GM12878 (cell line): ENCODE results near the gene NAXE. TPM values are rescaled to one million over a fixed set of nuclear protein-coding genes. Genes with fewer than 3 reads are reported as not detected.
"Not testable (repeated sequence)": the region's sequence is repeated elsewhere in the genome, so short reads cannot be mapped to it uniquely, and the experiment has no call there.

Source experiments
- ATAC-seq: fragments of 200-7000 bp; cut with Tn5 transposase; 3 replicates; pipeline ENCODE4 v1.9.1; 2020; ENCODE audit warnings: mild to moderate bottlenecking, moderate library complexity
- BruUV-seq: library from RNA; stranded (reverse); fragments of 400-500 nt; replicated peaks from 2 replicates; lab custom pipeline; 2021; lab: Mats Ljungman, UMichigan
- CTCF ChIA-PET: fragments of 300-600 bp; sonication (Branson Sonifier 250); formaldehyde crosslinking; extraction: SDS; loops from one replicate; lab custom pipeline; 2021; ENCODE audit warnings: inconsistent platforms; lab: Yijun Ruan, JAX
- POLR2A ChIA-PET: fragments of 350-600 bp; formaldehyde crosslinking; extraction: SDS; loops from one replicate; lab custom pipeline; 2021; ENCODE audit warnings: inconsistent platforms; lab: Charles Lee
- RAD21 ChIA-PET: fragments of 300-600 bp; sonication (Branson Sonifier 250); formaldehyde crosslinking; loops from one replicate; lab custom pipeline; 2023; ENCODE audit warnings: antibody characterized with exemption; ENCODE audit not compliant: unreplicated experiment; lab: Charles Lee
- SMC1A ChIA-PET: fragments of 300-600 bp; sonication (Branson Sonifier 250); formaldehyde crosslinking; loops from one replicate; lab custom pipeline; 2023; ENCODE audit not compliant: unreplicated experiment, uncharacterized antibody; lab: Charles Lee
- DNase-seq: peaks from one replicate; pipeline ENCODE4 v3.0.0-alpha.2; 2011; ENCODE audit warnings: low read depth, low spot score
- FAIRE-seq: peaks from 3 replicates; lab custom pipeline; 2011; peaks lifted over from hg19 to GRCh38; lab: Jason Lieb, UNC
- H2AFZ ChIP-seq: 2 replicates; pipeline ENCODE4 v1.6.0; 2011; ENCODE audit warnings: low read depth, low read length, control low read depth; ENCODE audit not compliant: control insufficient read depth
- H3K27ac ChIP-seq: 2 replicates; pipeline ENCODE4 v1.5.1; 2011; ENCODE audit warnings: control low read depth; ENCODE audit not compliant: control insufficient read depth, insufficient read depth
- H3K27me3 ChIP-seq, 2 experiments: replicated peaks in 1 of 2; 2 replicates each; pipeline versions ENCODE4 v1.6.0 to v1.6.1; 2011; ENCODE audit warnings: low read length in 1 of 2; ENCODE audit not compliant: control insufficient read depth in 2 of 2, insufficient read depth in 2 of 2
- H3K36me3 ChIP-seq, 2 experiments: 2 replicates each; pipeline ENCODE4 v1.5.1; 2011; ENCODE audit warnings: low read length in 1 of 2; ENCODE audit not compliant: control insufficient read depth in 2 of 2, insufficient read depth in 2 of 2
- H3K4me1 ChIP-seq: 2 replicates; pipeline ENCODE4 v1.6.1; 2011; ENCODE audit warnings: mild to moderate bottlenecking, low read length, moderate library complexity, mixed read lengths; ENCODE audit not compliant: control insufficient read depth, insufficient read depth
- H3K4me2 ChIP-seq: 2 replicates; pipeline ENCODE4 v1.6.0; 2011; ENCODE audit warnings: control low read depth; ENCODE audit not compliant: control insufficient read depth, insufficient read depth
- H3K4me3 ChIP-seq: fragments of 200-600 bp; sonication (generic); 2 replicates; pipeline ENCODE4 v1.5.1; 2016
- H3K79me2 ChIP-seq: 2 replicates; pipeline ENCODE4 v1.6.0; 2011; ENCODE audit warnings: low read length; ENCODE audit not compliant: control insufficient read depth, insufficient read depth
- H3K9ac ChIP-seq: 2 replicates; pipeline ENCODE4 v1.8.0; 2011; ENCODE audit warnings: low read length, control low read depth, mixed read lengths; ENCODE audit not compliant: control insufficient read depth, insufficient read depth
- H3K9me3 ChIP-seq: replicated peaks from 3 replicates; pipeline ENCODE4 v1.5.1; 2011; ENCODE audit warnings: mild to moderate bottlenecking, low read length; ENCODE audit not compliant: control insufficient read depth, insufficient read depth
- H4K20me1 ChIP-seq: 2 replicates; pipeline ENCODE4 v1.6.0; 2011; ENCODE audit not compliant: control insufficient read depth, insufficient read depth
- CTCF ChIP-seq, 3 experiments: IDR thresholded peaks in 2 of 3; conservative IDR thresholded peaks in 1 of 3; 2 replicates each; pipeline ENCODE4 v1.5.1; 2011; ENCODE audit warnings: low read depth in 3 of 3, low read length in 3 of 3, mild to moderate bottlenecking in 3 of 3, control low read depth in 2 of 3, moderate library complexity in 2 of 3, inconsistent platforms in 1 of 3, mixed read lengths in 1 of 3; ENCODE audit not compliant: control insufficient read depth in 2 of 3, insufficient read depth in 1 of 3; ENCODE audit errors: extremely low read depth in 1 of 3
- POLR2AphosphoS5 ChIP-seq: IDR thresholded peaks from 2 replicates; pipeline ENCODE4 v1.6.1; 2011; ENCODE audit warnings: mild to moderate bottlenecking, low read length, inconsistent platforms
- RAD21 ChIP-seq: IDR thresholded peaks from 2 replicates; pipeline ENCODE4 v1.6.1; 2011; ENCODE audit warnings: mild to moderate bottlenecking, low read depth, low read length, moderate library complexity; ENCODE audit not compliant: insufficient read depth
- SMC3 ChIP-seq: IDR thresholded peaks from 2 replicates; pipeline ENCODE4 v1.6.1; 2011; ENCODE audit warnings: low read length, improper control_type of control experiment, borderline replicate concordance
- TCF12 ChIP-seq: IDR thresholded peaks from 2 replicates; pipeline ENCODE4 v1.6.1; 2011; ENCODE audit warnings: low read depth, mild to moderate bottlenecking, low read length
- USF2 ChIP-seq: IDR thresholded peaks from 2 replicates; pipeline ENCODE4 v1.6.1; 2011; ENCODE audit warnings: low read depth, low read length, improper control_type of control experiment, borderline replicate concordance
- YY1 ChIP-seq: IDR thresholded peaks from 2 replicates; pipeline ENCODE4 v1.6.1; 2011; ENCODE audit warnings: low read depth, mild to moderate bottlenecking, low read length
- ZBTB4 ChIP-seq: fragments of 450-650 bp; formaldehyde crosslinking; IDR thresholded peaks from 2 replicates; pipeline ENCODE4 v1.4.0; 2022; ENCODE audit warnings: mild to moderate bottlenecking, moderate library complexity
- WGBS: methylation state at CpG from one replicate; pipeline ENCODE4 v1.1.6; 2016; ENCODE audit warnings: low lambda C conversion rate; ENCODE audit not compliant: insufficient replicate concordance, insufficient coverage; ENCODE audit errors: missing lambda C conversion rate; 5-methylcytosine and 5-hydroxymethylcytosine counted together
- in situ Hi-C: fragments of 300-500 bp; cut with MboI; formaldehyde crosslinking; loops from 9 replicates; pipeline ENCODE4 v1.14.3; 2018; ENCODE audit warnings: mixed read lengths
- intact Hi-C: fragments of 100-400 bp; cut with micrococcal nuclease; formaldehyde crosslinking; loops from one replicate; pipeline ENCODE4 v1.14.2; 2022; ENCODE audit not compliant: unreplicated experiment
- polyA plus RNA-seq, 11 experiments: library from polyadenylated mRNA; depleted of rRNA in 4 of 11; unstranded in 6 of 11; stranded (reverse) in 5 of 11; fragments of >200 nt; fragmentation: Nextera tagmentation in 4 of 11; fragmentation: Illumina TruSeq in 1 of 11; extraction: Ambion mirVana in 4 of 11; extraction: Trizol in 1 of 11; gene quantifications; 1 replicate in 1 of 11; 2 replicates in 10 of 11; pipeline versions ENCODE4 v1.2.1 to v1.2.3, GENCODE V29; 2011 to 2016; ENCODE audit warnings: inconsistent platforms in 2 of 11, missing spikeins in 2 of 11, low read depth in 1 of 11
- total RNA-seq, 4 experiments: library from RNA; depleted of rRNA in 3 of 4; stranded (reverse); fragments of >200 nt in 3 of 4; fragmentation: Illumina TruSeq in 1 of 4; extraction: Trizol in 1 of 4; gene quantifications; 2 replicates each; pipeline versions ENCODE4 v1.2.1 to v1.2.3, GENCODE V29; 2013 to 2021

NAXE gene
- total and polyA plus RNA-seq, 10 of the 15 experiments (the other 5 are each of a cell fraction or from before 2014, with no cell fraction given): 17.8 to 93.3 (median 68.8) TPM

DNA sequence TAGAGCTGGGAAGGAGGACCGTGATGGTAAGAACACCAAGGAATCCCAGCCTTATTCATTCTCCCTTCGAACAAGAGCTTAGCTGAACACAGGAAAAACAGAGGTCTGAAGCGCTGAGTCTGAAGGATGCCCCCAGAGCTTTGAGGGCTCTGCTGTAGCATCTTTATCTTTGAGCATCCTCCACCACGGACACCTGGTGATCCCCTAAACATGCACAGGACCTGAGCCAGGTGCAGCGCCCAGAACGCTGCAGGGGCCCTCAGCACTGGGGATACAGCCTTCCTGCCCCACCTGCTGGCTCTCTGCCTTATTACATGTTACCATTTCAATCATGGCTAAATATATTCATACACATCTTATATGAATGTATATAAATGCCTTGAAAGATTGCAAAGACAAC is 17.4 kb downstream of the NAXE start:
- Histone ChIP-seq H2AFZ (no peak overlapping the region), H3K4me2 (no peak overlapping the region), H3K9ac (no peak overlapping the region), H3K9me3 (no peaks in the 10 kb centered on the region), H3K4me3 (no peak overlapping the region), H3K27ac (no peak overlapping the region), H4K20me1 (no peaks in the 10 kb centered on the region), H3K4me1 (0 out of 2 replicates have a peak, but pooled peaks cover 4% of the 10 kb centered on the region), H3K27me3 (peaks cover 0 to 3% of the 10 kb centered on the region in 2 experiments; a peak in 2 of 4 replicates), H3K79me2 (no peaks in the 10 kb centered on the region), H3K36me3 (no peaks in the 10 kb centered on the region)
- DNase-seq (no peak), ATAC-seq (peak; percentile 94), FAIRE-seq (peak; percentile 54)
- intact Hi-C loops: loop anchor here (1.0 to 10.0 kb wide), 4 partner anchors 25 to 224 kb away; no protein-coding TSS in a partner anchor
- ChIA-PET CTCF (interaction anchor here (0.6 to 2.1 kb wide), 34 partner anchors 8 to 250 kb away, joined by 3 to 40 read pairs (median 5); partner anchors contain the start of genes HAPLN2, NAXE and TTC24), RAD21 (interaction anchor here (0.6 to 2.1 kb wide), 19 partner anchors 9 to 223 kb away, joined by 3 to 11 read pairs (median 4); partner anchors contain the start of genes MEF2D and NAXE), SMC1A (interaction anchor here (1.0 to 2.1 kb wide), 11 partner anchors 16 to 223 kb away, joined by 3 to 23 read pairs (median 8); partner anchors contain the start of gene NAXE), POLR2A (no interaction called here)
- BruUV-seq: no TSS peak
- TF ChIP-seq CTCF (IDR thresholded peaks at IDR 0.05 in 2 of 3, conservative IDR thresholded peaks at IDR 0.05 in 1 of 3; ENCODE audit: control insufficient read depth in 2 of 3, extremely low read depth in 1 of 3, insufficient read depth in 1 of 3, low read depth in 3 of 3, low read length in 3 of 3) (peak; percentile 72 to 81 (median 72)), TCF12 (0 out of 2 replicates have a peak, but pooled peaks have one; percentile 35), YY1 (peak; percentile 46; the same call in 1 of the 2 replicates), SMC3 (peak; percentile 84), POLR2AphosphoS5 (no peak), RAD21 (peak; percentile 77), USF2 (no peak), ZBTB4 (CRISPR knock-in tag) (no peak)
- 25% methylated on average over 6 of the region's 6 CpGs for WGBS
- in situ Hi-C loops: loop anchor here (5.0 to 10.0 kb wide), 2 partner anchors 154 to 222 kb away; no protein-coding TSS in a partner anchor

- FAIRE-seq, H3K9me3 ChIP-seq, H4K20me1 ChIP-seq, BruUV-seq, H3K4me3 ChIP-seq, H3K4me2 ChIP-seq, H3K79me2 ChIP-seq, H3K27ac ChIP-seq, H3K27me3 ChIP-seq, DNase-seq, intact Hi-C loops, in situ Hi-C loops, H3K36me3 ChIP-seq, H3K4me1 ChIP-seq, H2AFZ ChIP-seq, RAD21 ChIA-PET, H3K9ac ChIP-seq, ATAC-seq, POLR2A ChIA-PET: not testable (repeated sequence)
- ChIA-PET SMC1A (interaction anchor here (0.7 kb wide), 1 partner anchor 164 kb away, joined by 4 read pairs; no protein-coding TSS in a partner anchor), CTCF (interaction anchor here (0.7 to 3.6 kb wide), 6 partner anchors 28 to 225 kb away, joined by 3 to 12 read pairs (median 4); no protein-coding TSS in a partner anchor)
- 47% methylated on average over 9 of the region's 9 CpGs for WGBS
Measured at GRCh38 chr1:156610072-156610471, 18.5 kb downstream of the NAXE start.
